Heart right ventricle (tissue), 16 donors: ENCODE data around the gene SCAF11. TPM values are rescaled to one million over a fixed set of nuclear protein-coding genes. Genes with fewer than 3 reads are reported as not detected.

Experiments used
- ATAC-seq, 8 donors: fragments of 200-7000 bp; cut with Tn5 transposase; one replicate each; pipeline ENCODE4 v1.9.1; 2020; ENCODE audit warnings: mild to moderate bottlenecking in 8 of 8, moderate library complexity in 8 of 8, moderate number of reproducible peaks in 1 of 8
- DNase-seq, 2 donors: peaks; one replicate each; pipeline ENCODE4 v3.0.0-alpha.2; 2020
- H3K27ac ChIP-seq, 10 donors: fragments of 200-600 bp; sonication (generic) in 2 of 10; one replicate each; pipeline versions ENCODE4 v1.5.0 to v1.8.0; 2020 to 2022; ENCODE audit warnings: mild to moderate bottlenecking in 3 of 10
- H3K27me3 ChIP-seq, 7 donors: fragments of 200-600 bp; one replicate each; pipeline ENCODE4 v1.8.0; 2021 to 2022; ENCODE audit warnings: mild to moderate bottlenecking in 2 of 7
- H3K36me3 ChIP-seq, 9 donors: fragments of 200-600 bp; sonication (generic) in 1 of 9; one replicate each; pipeline versions ENCODE4 v1.5.0 to v1.8.0; 2020 to 2022; ENCODE audit warnings: mild to moderate bottlenecking in 2 of 9
- H3K4me1 ChIP-seq, 9 donors: fragments of 200-600 bp; sonication (generic) in 1 of 9; one replicate each; pipeline versions ENCODE4 v1.5.0 to v1.8.0; 2020 to 2022; ENCODE audit warnings: mild to moderate bottlenecking in 4 of 9
- H3K4me3 ChIP-seq, 10 donors: fragments of 200-600 bp; sonication (generic) in 2 of 10; one replicate each; pipeline versions ENCODE4 v1.5.0 to v1.8.0; 2020 to 2022; ENCODE audit warnings: mild to moderate bottlenecking in 7 of 10, moderate library complexity in 2 of 10
- H3K9me3 ChIP-seq, 11 donors: fragments of 200-600 bp in 10 of 11; sonication (generic) in 2 of 11; one replicate each; pipeline versions ENCODE4 v1.5.0 to v1.8.0; 2013 to 2022; ENCODE audit warnings: mild to moderate bottlenecking in 2 of 11, control low read depth in 1 of 11, moderate library complexity in 1 of 11
- WGBS, 2 donors: extraction: QIAGEN DNeasy Blood & Tissue Kit; methylation state at CpG; one replicate each; pipeline ENCODE4 v1.1.7; 2013; ENCODE audit warnings: inconsistent platforms in 1 of 2; 5-methylcytosine and 5-hydroxymethylcytosine counted together
- intact Hi-C, 10 donors: fragments of 100-400 bp; cut with DNase I; formaldehyde crosslinking; loops; one replicate each; pipeline versions ENCODE4 v1.11.1 to v1.14.2; 2022
- polyA plus RNA-seq, 2 donors: library from polyadenylated mRNA; stranded (reverse); fragments of 200-250 nt; gene quantifications; one replicate each; pipeline ENCODE4 v1.2.3, GENCODE V29; 2013
- total RNA-seq, 10 donors: library from RNA; stranded (reverse); fragmentation: NEBNext Ultra II Directional in 3 of 10; extraction: Animal tissue kit (Norgen Biotek cat#: 25700) in 3 of 10; gene quantifications; one replicate each; pipeline versions ENCODE4 v1.2.1 to v1.2.4, GENCODE V29; 2021 to 2023
- TF ChIP-seq, protein P1 (sequence below), 9 donors: fragments of 200-600 bp; sonication (generic) in 2 of 9; IDR thresholded peaks; one replicate each; pipeline versions ENCODE4 v1.5.0 to v1.8.0; 2021 to 2022; ENCODE audit warnings: antibody characterized with exemption in 9 of 9, mild to moderate bottlenecking in 5 of 9, moderate library complexity in 1 of 9
- donor health status: Arrhythmogenic right ventricular cardiomyopathy.
- donor health status: ischemic (EF 13 %, LVEDD 7.1; RV severe dilation, severe dysfunction).
- donor health status: healthy with polysubstance abuse.
- donor health status: DM: no; HTN: yes; CAD: no.
- donor health status: DM: no; HTN: no; CAD: no.
- donor health status: ischemic (EF 25% LVEDD 6.9; RV normal size, moderate dysfunction).
- donor health status: ischemic (EF 25% LVEDD 5.7; RV mildly dilated, moderate dysfunction).
- donor health status: healthy.
- donor health status: DM: yes; HTN: yes; CAD: no.
- donor health status: Ischemic cardiomyopathy.
- donor health status: ischemic (EF 35%, LVEDD 5.7; RV mildly dilated, moderate dysfunction).
- donor health status: nonischemic (EF 11% LVEDD 7.7; RV severe dilation, severe dysfunction).
- donor health status: DM: yes; HTN: yes; CAD: no.
- donor health status: PGD.
- donor health status: ischemic (EF 29% LVEDD 5.4; RV normal size, mild dysfunction).
- donor health status: nonischemic (EF 23%, LVEDD 6.1; RV moderate dilation, normal function).

Gene SCAF11
- total and polyA plus RNA-seq, 12 donors = 15.1 to 112 (median 85.6) TPM

GRCh38 chr12:45930369-45930768, 60.0 kb downstream of the SCAF11 start:
- Histone ChIP-seq H3K27me3 (no peaks in the 10 kb centered on the region), H3K36me3 (peaks cover 0 to 98% (median 48%) of the 10 kb centered on the region in 9 donors), H3K9me3 (no peaks in the 10 kb centered on the region), H3K4me1 (peaks cover 0 to 24% (median 14%) of the 10 kb centered on the region in 9 donors), H3K4me3 (no peak overlapping the region), H3K27ac (no peak overlapping the region)
- intact Hi-C loops = loop anchor here in 1 of 10 donors (5.0 kb wide), 1 partner anchor 388 kb away; no protein-coding TSS in a partner anchor
- ATAC-seq (no peak), DNase-seq (no peak)
- 82 to 83% methylated on average over 3 of the region's 3 CpGs for WGBS, 2 donors
- TF ChIP-seq, protein P1, sequence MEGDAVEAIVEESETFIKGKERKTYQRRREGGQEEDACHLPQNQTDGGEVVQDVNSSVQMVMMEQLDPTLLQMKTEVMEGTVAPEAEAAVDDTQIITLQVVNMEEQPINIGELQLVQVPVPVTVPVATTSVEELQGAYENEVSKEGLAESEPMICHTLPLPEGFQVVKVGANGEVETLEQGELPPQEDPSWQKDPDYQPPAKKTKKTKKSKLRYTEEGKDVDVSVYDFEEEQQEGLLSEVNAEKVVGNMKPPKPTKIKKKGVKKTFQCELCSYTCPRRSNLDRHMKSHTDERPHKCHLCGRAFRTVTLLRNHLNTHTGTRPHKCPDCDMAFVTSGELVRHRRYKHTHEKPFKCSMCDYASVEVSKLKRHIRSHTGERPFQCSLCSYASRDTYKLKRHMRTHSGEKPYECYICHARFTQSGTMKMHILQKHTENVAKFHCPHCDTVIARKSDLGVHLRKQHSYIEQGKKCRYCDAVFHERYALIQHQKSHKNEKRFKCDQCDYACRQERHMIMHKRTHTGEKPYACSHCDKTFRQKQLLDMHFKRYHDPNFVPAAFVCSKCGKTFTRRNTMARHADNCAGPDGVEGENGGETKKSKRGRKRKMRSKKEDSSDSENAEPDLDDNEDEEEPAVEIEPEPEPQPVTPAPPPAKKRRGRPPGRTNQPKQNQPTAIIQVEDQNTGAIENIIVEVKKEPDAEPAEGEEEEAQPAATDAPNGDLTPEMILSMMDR (IDR thresholded peaks at IDR 0.05) = no peak

- Histone ChIP-seq H3K27me3 (no peaks in the 10 kb centered on the region), H3K4me1 (peaks cover 0 to 4% (median 1%) of the 10 kb centered on the region in 9 donors), H3K36me3 (peaks cover 0 to 100% (median 52%) of the 10 kb centered on the region in 9 donors), H3K4me3 (no peak overlapping the region), H3K27ac (no peak overlapping the region), H3K9me3 (no peaks in the 10 kb centered on the region)
- DNase-seq (no peak), ATAC-seq (no peak)
- TF ChIP-seq, protein P1 (IDR thresholded peaks at IDR 0.05) = no peak
- WGBS, 2 donors = 90 to 95% methylated on average over 2 of the region's 2 CpGs
- intact Hi-C loops = no loop called here
Observed at GRCh38 chr12:45928309-45928708, 62.1 kb downstream of the SCAF11 start.

DNA sequence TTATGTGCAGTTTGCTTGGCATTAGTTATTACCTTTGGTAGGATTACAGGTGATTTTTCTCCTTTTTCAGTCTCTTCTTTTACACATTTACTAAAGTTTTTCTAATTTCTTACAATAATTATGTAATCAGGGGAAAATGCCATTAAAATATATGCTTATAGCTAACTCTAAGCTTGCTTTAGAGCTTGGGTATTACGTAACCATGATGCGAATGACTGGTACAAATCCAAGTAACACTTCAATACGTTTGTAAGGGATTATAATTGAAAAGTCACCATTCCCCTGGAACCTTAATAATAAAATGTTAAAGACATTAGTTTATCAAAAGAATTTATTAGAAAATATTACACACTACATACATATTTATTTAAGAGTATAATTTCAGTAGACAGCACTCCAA, 71.6 kb downstream of the SCAF11 start:
- ATAC-seq (no peak), DNase-seq (no peak)
- no peaks in the 10 kb centered on the region for H3K27me3 ChIP-seq
- H3K36me3 ChIP-seq = peaks cover 0 to 75% (median 39%) of the 10 kb centered on the region in 9 donors
- H3K4me1 ChIP-seq = no peaks in the 10 kb centered on the region
- 87 to 89% methylated on average over 3 of the region's 3 CpGs for WGBS, 2 donors
- intact Hi-C loops = no loop called here
- TF ChIP-seq, protein P1 (IDR thresholded peaks at IDR 0.05) = no peak
- H3K4me3 ChIP-seq = no peak overlapping the region
- peaks cover 0 to 6% (median 0%) of the 10 kb centered on the region in 11 donors for H3K9me3 ChIP-seq
- no peak overlapping the region for H3K27ac ChIP-seq

GRCh38 chr12:45915405-45915804, 75.0 kb downstream of the SCAF11 start:
- ATAC-seq (no peak), DNase-seq (no peak)
- Histone ChIP-seq H3K9me3 (peaks cover 0 to 6% (median 0%) of the 10 kb centered on the region in 11 donors), H3K27ac (no peak overlapping the region), H3K4me1 (peaks cover 0 to 15% (median 0%) of the 10 kb centered on the region in 9 donors), H3K36me3 (peaks cover 0 to 41% (median 19%) of the 10 kb centered on the region in 9 donors), H3K4me3 (no peak overlapping the region), H3K27me3 (no peaks in the 10 kb centered on the region)
- 83 to 89% methylated on average over 2 of the region's 2 CpGs for WGBS, 2 donors
- intact Hi-C loops = no loop called here
- TF ChIP-seq, protein P1 (IDR thresholded peaks at IDR 0.05) = no peak
